K562 (cell line): Measurements from ENCODE around the gene CECR2. TPM values are rescaled to one million over a fixed set of nuclear protein-coding genes. Genes with fewer than 3 reads are reported as not detected.

Source experiments
- ATAC-seq: fragments of 200-7000 bp; cut with Tn5 transposase; 3 replicates; pipeline ENCODE4 v1.9.1; 2020; ENCODE audit warnings: moderate library complexity
- BruUV-seq: library from RNA; stranded (reverse); fragments of 400-500 nt; replicated peaks from 2 replicates; lab custom pipeline; 2021; lab: Mats Ljungman, UMichigan
- CTCF ChIA-PET: fragments of 300-600 bp; formaldehyde crosslinking; extraction: SDS; loops from one replicate; lab custom pipeline; 2021; ENCODE audit warnings: low intra/inter-chr PET ratio; lab: Yijun Ruan, JAX
- POLR2A ChIA-PET: fragments of 300-600, 350-650 bp; sonication (Branson Sonifier 250); formaldehyde crosslinking; extraction: SDS; loops from one replicate; lab custom pipeline; 2021; ENCODE audit warnings: antibody characterized with exemption, inconsistent platforms; lab: Yijun Ruan, JAX
- DNase-seq, 4 experiments: peaks; one replicate each; pipeline versions ENCODE4 v3.0.0 to v3.0.0-alpha.2; 2011 to 2018; ENCODE audit warnings: low spot score in 3 of 4, mixed read lengths in 3 of 4; ENCODE audit errors: extremely low read depth in 1 of 4
- FAIRE-seq: peaks from 2 replicates; lab custom pipeline; 2011; peaks lifted over from hg19 to GRCh38; lab: Jason Lieb, UNC
- H2AFZ ChIP-seq: 2 replicates; pipeline ENCODE4 v1.6.0; 2011; ENCODE audit warnings: low read depth, low read length, control low read depth, inconsistent platforms
- H3K27ac ChIP-seq: fragments of 200-600 bp; 3 replicates; pipeline ENCODE4 v1.8.0; 2011; ENCODE audit warnings: low read depth, mild to moderate bottlenecking, control low read depth, inconsistent platforms, low read length, moderate library complexity, mixed read lengths; ENCODE audit errors: extremely low read depth
- H3K27me3 ChIP-seq, 2 experiments: fragments of 300-600 bp in 1 of 2; 2 replicates in 1 of 2; 3 replicates in 1 of 2; pipeline versions ENCODE4 v1.6.0 to v1.8.0; 2011; ENCODE audit warnings: inconsistent platforms in 2 of 2, low read length in 2 of 2, mild to moderate bottlenecking in 1 of 2, mixed read lengths in 1 of 2, moderate library complexity in 1 of 2; ENCODE audit not compliant: control insufficient read depth in 2 of 2, insufficient read depth in 2 of 2
- H3K36me3 ChIP-seq: fragments of 300-600 bp; 3 replicates; pipeline ENCODE4 v1.8.0; 2011; ENCODE audit warnings: mild to moderate bottlenecking, low read length, inconsistent platforms; ENCODE audit not compliant: control insufficient read depth, insufficient read depth
- H3K4me1 ChIP-seq, 2 experiments: fragments of 200-600 bp in 1 of 2; replicated peaks in 1 of 2; 2 replicates in 1 of 2; 3 replicates in 1 of 2; pipeline versions ENCODE4 v1.5.1 to v1.8.0; 2011; ENCODE audit warnings: inconsistent platforms in 2 of 2, low read length in 2 of 2, mild to moderate bottlenecking in 1 of 2, mixed read lengths in 1 of 2, moderate library complexity in 1 of 2; ENCODE audit not compliant: control insufficient read depth in 2 of 2, insufficient read depth in 2 of 2
- H3K4me2 ChIP-seq: 2 replicates; pipeline ENCODE4 v1.6.1; 2011; ENCODE audit warnings: low read length, control low read depth, inconsistent platforms, mixed read lengths; ENCODE audit not compliant: insufficient read depth
- H3K4me3 ChIP-seq: fragments of 200-600 bp; sonication (generic), shearing (Covaris generic); 2 replicates; pipeline ENCODE4 v1.5.1; 2016; ENCODE audit warnings: control low read depth, inconsistent platforms
- H3K79me2 ChIP-seq: fragments of 200-600 bp; 3 replicates; pipeline ENCODE4 v1.8.0; 2011; ENCODE audit warnings: low read length, inconsistent platforms; ENCODE audit not compliant: control insufficient read depth, insufficient read depth
- H3K9ac ChIP-seq, 2 experiments: 2 replicates each; pipeline versions ENCODE4 v1.6.0 to v1.6.1; 2011; ENCODE audit warnings: low read depth in 2 of 2, low read length in 2 of 2, control low read depth in 1 of 2, inconsistent platforms in 1 of 2, mild to moderate bottlenecking in 1 of 2, mixed read lengths in 1 of 2; ENCODE audit not compliant: insufficient read depth in 1 of 2
- H3K9me1 ChIP-seq: one replicate; pipeline ENCODE4 v1.6.0; 2011; ENCODE audit warnings: inconsistent platforms, mild to moderate bottlenecking, low read length, moderate library complexity; ENCODE audit not compliant: control insufficient read depth, insufficient read depth
- H3K9me3 ChIP-seq: replicated peaks from 2 replicates; pipeline ENCODE4 v1.5.1; 2011; ENCODE audit warnings: low read depth, low read length, inconsistent platforms; ENCODE audit not compliant: control insufficient read depth, insufficient read depth
- H4K20me1 ChIP-seq: replicated peaks from 2 replicates; pipeline ENCODE4 v1.6.1; 2011; ENCODE audit warnings: low read length, inconsistent platforms, mixed read lengths; ENCODE audit not compliant: control insufficient read depth, insufficient read depth
- CBX1 ChIP-seq: sonication (generic); IDR thresholded peaks from 2 replicates; pipeline ENCODE4 v1.6.1; 2016; ENCODE audit warnings: antibody characterized with exemption, low read depth, mild to moderate bottlenecking
- CEBPG ChIP-seq, 3 experiments: fragments of 200-800 bp in 1 of 3; sonication (Bioruptor generic) in 1 of 3; sonication (generic) in 1 of 3; formaldehyde crosslinking in 1 of 3; IDR thresholded peaks in 2 of 3; conservative IDR thresholded peaks in 1 of 3; 2 replicates each; pipeline versions ENCODE4 v1.6.1 to v1.8.0; 2016 to 2022; ENCODE audit warnings: missing compliant biosample characterization in 2 of 3, missing genetic modification characterization in 2 of 3, mild to moderate bottlenecking in 1 of 3, missing genetic modification reagents in 1 of 3
- CREM ChIP-seq: IDR thresholded peaks from 2 replicates; pipeline ENCODE4 v1.6.1; 2014; ENCODE audit warnings: antibody characterized with exemption, low read depth
- CSDE1 ChIP-seq, 2 experiments: fragments of 450-650 bp; IDR thresholded peaks; 2 replicates each; pipeline ENCODE4 v1.6.1; 2016; ENCODE audit warnings: mild to moderate bottlenecking in 1 of 2
- HEY1 ChIP-seq: fragments of 250-450 bp; sonication (Bioruptor Pico); IDR thresholded peaks from 2 replicates; pipeline ENCODE4 v1.5.0; 2020; ENCODE audit warnings: mild to moderate bottlenecking, moderate library complexity, borderline replicate concordance
- NFXL1 ChIP-seq: fragments of 450-650 bp; formaldehyde crosslinking; IDR thresholded peaks from 2 replicates; pipeline ENCODE4 v1.4.0; 2021; ENCODE audit warnings: mild to moderate bottlenecking
- SETDB1 ChIP-seq: IDR thresholded peaks from one replicate; pipeline ENCODE4 v1.6.1; 2012; ENCODE audit warnings: low read length, control low read depth, inconsistent platforms
- SRSF9 ChIP-seq: fragments of 200-400 bp; formaldehyde crosslinking; IDR thresholded peaks from 2 replicates; pipeline ENCODE4 v1.6.1; 2017; ENCODE audit warnings: low read depth, low read length, borderline replicate concordance
- XRCC3 ChIP-seq: fragments of 450-650 bp; IDR thresholded peaks from 2 replicates; pipeline ENCODE4 v1.6.1; 2017; ENCODE audit warnings: mild to moderate bottlenecking, moderate library complexity
- ZBED1 ChIP-seq: IDR thresholded peaks from 2 replicates; pipeline ENCODE4 v1.6.1; 2014
- ZFX ChIP-seq: sonication (generic); formaldehyde crosslinking; IDR thresholded peaks from 2 replicates; pipeline ENCODE4 v1.8.0; 2022; ENCODE audit warnings: mild to moderate bottlenecking, missing genetic modification reagents, moderate library complexity
- ZNF217 ChIP-seq: sonication (generic); formaldehyde crosslinking; IDR thresholded peaks from 2 replicates; pipeline ENCODE4 v1.8.0; 2022; ENCODE audit warnings: mild to moderate bottlenecking, missing genetic modification reagents
- ZZZ3 ChIP-seq: fragments of 450-650 bp; IDR thresholded peaks from 2 replicates; pipeline ENCODE4 v1.6.1; 2016; ENCODE audit warnings: antibody characterized with exemption, mild to moderate bottlenecking, moderate library complexity
- WGBS: fragments of 100-300 bp; shearing (Covaris generic); methylation state at CpG from one replicate; pipeline ENCODE4 v1.1.6; 2016; ENCODE audit warnings: low coverage, mixed read lengths; ENCODE audit not compliant: insufficient coverage; ENCODE audit errors: missing lambda C conversion rate; 5-methylcytosine and 5-hydroxymethylcytosine counted together
- in situ Hi-C: fragments of 300-500 bp; cut with MboI; formaldehyde crosslinking; loops from 4 replicates; pipeline ENCODE4 v1.15.0; 2018; ENCODE audit warnings: inconsistent platforms, mixed read lengths
- intact Hi-C: fragments of 100-400 bp; cut with micrococcal nuclease; formaldehyde crosslinking; loops from 2 replicates; pipeline ENCODE4 v1.14.2; 2022
- polyA plus RNA-seq, 8 experiments: library from polyadenylated mRNA; depleted of rRNA in 4 of 8; stranded (reverse) in 5 of 8; unstranded in 3 of 8; fragments of >200 nt; fragmentation: Nextera tagmentation in 2 of 8; fragmentation: Illumina TruSeq in 1 of 8; extraction: Ambion mirVana in 2 of 8; extraction: Trizol in 1 of 8; gene quantifications; 2 replicates each; pipeline versions ENCODE4 v1.2.1 to v1.2.3, GENCODE V29; 2011 to 2014; ENCODE audit warnings: inconsistent platforms in 1 of 8, missing spikeins in 1 of 8
- total RNA-seq, 7 experiments: library from RNA; depleted of rRNA in 6 of 7; stranded (reverse); fragments of >200 nt in 6 of 7; fragmentation: Illumina TruSeq in 2 of 7; extraction: Trizol in 2 of 7; gene quantifications; 2 replicates each; pipeline versions ENCODE4 v1.2.1 to v1.2.3, GENCODE V29; 2011 to 2021; ENCODE audit warnings: low replicate concordance in 1 of 7
- TF ChIP-seq, protein P1 (sequence below): fragments of 200-600 bp; sonication (generic); IDR thresholded peaks from one replicate; pipeline ENCODE4 v1.6.1; 2012; ENCODE audit warnings: mild to moderate bottlenecking, low read depth, low read length, inconsistent platforms

The CECR2 gene
- total and polyA plus RNA-seq, 9 of the 15 experiments (the other 6 are each of a cell fraction or from before 2014, with no cell fraction given), result 0.01 to 1.00 (median 0.27) TPM

DNA sequence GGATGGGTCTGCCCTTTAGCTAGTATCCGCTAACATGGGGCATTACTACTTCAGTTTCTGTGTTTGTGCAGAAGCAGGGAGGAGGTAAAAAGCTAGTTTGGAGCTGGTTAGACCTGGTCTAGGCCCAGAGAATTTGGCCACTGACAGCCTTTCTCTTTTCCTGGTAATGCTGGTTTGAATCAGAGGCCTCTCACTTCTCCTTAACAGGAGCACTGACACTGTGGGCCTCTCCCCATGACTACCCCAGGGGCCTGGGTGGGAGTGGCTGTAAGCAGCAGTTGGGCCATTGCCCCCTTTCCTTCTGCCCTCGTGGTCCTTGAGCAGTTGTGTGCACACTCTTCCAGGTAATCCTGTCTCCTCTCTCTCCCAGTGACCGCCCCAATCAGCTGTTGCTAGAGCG lies 185.6 kb downstream of the CECR2 start:
- POLR2A ChIA-PET, result interaction anchor here (0.7 to 1.4 kb wide), 3 partner anchors 9 to 383 kb away, joined by 3 read pairs; no protein-coding TSS in a partner anchor
- Histone ChIP-seq H3K4me1 (0 out of 5 replicates have a peak, but pooled peaks cover 0 to 4% of the 10 kb centered on the region in 2 experiments), H3K27ac (no peak overlapping the region), H3K27me3 (peaks cover 55 to 64% of the 10 kb centered on the region in 2 experiments), H2AFZ (no peak overlapping the region), H4K20me1 (no peaks in the 10 kb centered on the region), H3K4me3 (no peak overlapping the region), H3K36me3 (no peaks in the 10 kb centered on the region), H3K4me2 (no peak overlapping the region), H3K79me2 (no peaks in the 10 kb centered on the region), H3K9me1 (no peaks in the 10 kb centered on the region), H3K9me3 (no peaks in the 10 kb centered on the region), H3K9ac (no peak overlapping the region)
- WGBS, result 6% methylated on average over 4 of the region's 4 CpGs
- FAIRE-seq (no peak), DNase-seq (no peak), ATAC-seq (no peak)
- CTCF ChIA-PET, result no interaction called here
- no TSS peak for BruUV-seq
- intact Hi-C loops, result no loop called here
- in situ Hi-C loops, result loop anchor here (10.0 kb wide), 2 partner anchors 180 to 520 kb away; partner anchors contain the start of gene PEX26
- no peak for TF ChIP-seq HEY1 (CRISPR knock-in tag)
- no peak for TF ChIP-seq SETDB1
- TF ChIP-seq ZFX (CRISPR knock-in tag), result no peak
- no peak for TF ChIP-seq ZZZ3
- no peak for TF ChIP-seq SRSF9
- no peak for TF ChIP-seq ZBED1
- TF ChIP-seq NFXL1, result no peak
- no peak for TF ChIP-seq ZNF217 (CRISPR knock-in tag)
- TF ChIP-seq, protein P1, sequence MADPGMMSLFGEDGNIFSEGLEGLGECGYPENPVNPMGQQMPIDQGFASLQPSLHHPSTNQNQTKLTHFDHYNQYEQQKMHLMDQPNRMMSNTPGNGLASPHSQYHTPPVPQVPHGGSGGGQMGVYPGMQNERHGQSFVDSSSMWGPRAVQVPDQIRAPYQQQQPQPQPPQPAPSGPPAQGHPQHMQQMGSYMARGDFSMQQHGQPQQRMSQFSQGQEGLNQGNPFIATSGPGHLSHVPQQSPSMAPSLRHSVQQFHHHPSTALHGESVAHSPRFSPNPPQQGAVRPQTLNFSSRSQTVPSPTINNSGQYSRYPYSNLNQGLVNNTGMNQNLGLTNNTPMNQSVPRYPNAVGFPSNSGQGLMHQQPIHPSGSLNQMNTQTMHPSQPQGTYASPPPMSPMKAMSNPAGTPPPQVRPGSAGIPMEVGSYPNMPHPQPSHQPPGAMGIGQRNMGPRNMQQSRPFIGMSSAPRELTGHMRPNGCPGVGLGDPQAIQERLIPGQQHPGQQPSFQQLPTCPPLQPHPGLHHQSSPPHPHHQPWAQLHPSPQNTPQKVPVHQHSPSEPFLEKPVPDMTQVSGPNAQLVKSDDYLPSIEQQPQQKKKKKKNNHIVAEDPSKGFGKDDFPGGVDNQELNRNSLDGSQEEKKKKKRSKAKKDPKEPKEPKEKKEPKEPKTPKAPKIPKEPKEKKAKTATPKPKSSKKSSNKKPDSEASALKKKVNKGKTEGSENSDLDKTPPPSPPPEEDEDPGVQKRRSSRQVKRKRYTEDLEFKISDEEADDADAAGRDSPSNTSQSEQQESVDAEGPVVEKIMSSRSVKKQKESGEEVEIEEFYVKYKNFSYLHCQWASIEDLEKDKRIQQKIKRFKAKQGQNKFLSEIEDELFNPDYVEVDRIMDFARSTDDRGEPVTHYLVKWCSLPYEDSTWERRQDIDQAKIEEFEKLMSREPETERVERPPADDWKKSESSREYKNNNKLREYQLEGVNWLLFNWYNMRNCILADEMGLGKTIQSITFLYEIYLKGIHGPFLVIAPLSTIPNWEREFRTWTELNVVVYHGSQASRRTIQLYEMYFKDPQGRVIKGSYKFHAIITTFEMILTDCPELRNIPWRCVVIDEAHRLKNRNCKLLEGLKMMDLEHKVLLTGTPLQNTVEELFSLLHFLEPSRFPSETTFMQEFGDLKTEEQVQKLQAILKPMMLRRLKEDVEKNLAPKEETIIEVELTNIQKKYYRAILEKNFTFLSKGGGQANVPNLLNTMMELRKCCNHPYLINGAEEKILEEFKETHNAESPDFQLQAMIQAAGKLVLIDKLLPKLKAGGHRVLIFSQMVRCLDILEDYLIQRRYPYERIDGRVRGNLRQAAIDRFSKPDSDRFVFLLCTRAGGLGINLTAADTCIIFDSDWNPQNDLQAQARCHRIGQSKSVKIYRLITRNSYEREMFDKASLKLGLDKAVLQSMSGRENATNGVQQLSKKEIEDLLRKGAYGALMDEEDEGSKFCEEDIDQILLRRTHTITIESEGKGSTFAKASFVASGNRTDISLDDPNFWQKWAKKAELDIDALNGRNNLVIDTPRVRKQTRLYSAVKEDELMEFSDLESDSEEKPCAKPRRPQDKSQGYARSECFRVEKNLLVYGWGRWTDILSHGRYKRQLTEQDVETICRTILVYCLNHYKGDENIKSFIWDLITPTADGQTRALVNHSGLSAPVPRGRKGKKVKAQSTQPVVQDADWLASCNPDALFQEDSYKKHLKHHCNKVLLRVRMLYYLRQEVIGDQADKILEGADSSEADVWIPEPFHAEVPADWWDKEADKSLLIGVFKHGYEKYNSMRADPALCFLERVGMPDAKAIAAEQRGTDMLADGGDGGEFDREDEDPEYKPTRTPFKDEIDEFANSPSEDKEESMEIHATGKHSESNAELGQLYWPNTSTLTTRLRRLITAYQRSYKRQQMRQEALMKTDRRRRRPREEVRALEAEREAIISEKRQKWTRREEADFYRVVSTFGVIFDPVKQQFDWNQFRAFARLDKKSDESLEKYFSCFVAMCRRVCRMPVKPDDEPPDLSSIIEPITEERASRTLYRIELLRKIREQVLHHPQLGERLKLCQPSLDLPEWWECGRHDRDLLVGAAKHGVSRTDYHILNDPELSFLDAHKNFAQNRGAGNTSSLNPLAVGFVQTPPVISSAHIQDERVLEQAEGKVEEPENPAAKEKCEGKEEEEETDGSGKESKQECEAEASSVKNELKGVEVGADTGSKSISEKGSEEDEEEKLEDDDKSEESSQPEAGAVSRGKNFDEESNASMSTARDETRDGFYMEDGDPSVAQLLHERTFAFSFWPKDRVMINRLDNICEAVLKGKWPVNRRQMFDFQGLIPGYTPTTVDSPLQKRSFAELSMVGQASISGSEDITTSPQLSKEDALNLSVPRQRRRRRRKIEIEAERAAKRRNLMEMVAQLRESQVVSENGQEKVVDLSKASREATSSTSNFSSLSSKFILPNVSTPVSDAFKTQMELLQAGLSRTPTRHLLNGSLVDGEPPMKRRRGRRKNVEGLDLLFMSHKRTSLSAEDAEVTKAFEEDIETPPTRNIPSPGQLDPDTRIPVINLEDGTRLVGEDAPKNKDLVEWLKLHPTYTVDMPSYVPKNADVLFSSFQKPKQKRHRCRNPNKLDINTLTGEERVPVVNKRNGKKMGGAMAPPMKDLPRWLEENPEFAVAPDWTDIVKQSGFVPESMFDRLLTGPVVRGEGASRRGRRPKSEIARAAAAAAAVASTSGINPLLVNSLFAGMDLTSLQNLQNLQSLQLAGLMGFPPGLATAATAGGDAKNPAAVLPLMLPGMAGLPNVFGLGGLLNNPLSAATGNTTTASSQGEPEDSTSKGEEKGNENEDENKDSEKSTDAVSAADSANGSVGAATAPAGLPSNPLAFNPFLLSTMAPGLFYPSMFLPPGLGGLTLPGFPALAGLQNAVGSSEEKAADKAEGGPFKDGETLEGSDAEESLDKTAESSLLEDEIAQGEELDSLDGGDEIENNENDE, result no peak
- TF ChIP-seq CBX1, result no peak
- TF ChIP-seq CSDE1 (IDR thresholded peaks at IDR 0.05), result no peak
- TF ChIP-seq CREM, result no peak
- TF ChIP-seq XRCC3, result no peak
- TF ChIP-seq CEBPG (CRISPR knock-in tag; IDR thresholded peaks at IDR 0.05), result no peak
- no peak for TF ChIP-seq CEBPG (tag; conservative IDR thresholded peaks at IDR 0.05 in 1 of 2, IDR thresholded peaks at IDR 0.05 in 1 of 2)
